Stimulated activated CD8-positive, alpha-beta memory T cell treated with anti-CD3 and anti-CD28 coated beads, Interleukin-15, amount 100 ng/mL, for 24 hours (primary cell): Measurements from ENCODE around the gene MRPL1.
"Not testable (repeated sequence)": the region's sequence is repeated elsewhere in the genome, so short reads cannot be mapped to it uniquely, and the experiment has no call there.

Experiments
- DNase-seq: peaks from one replicate; pipeline ENCODE4 v3.0.0-alpha.2; 2020; ENCODE audit warnings: low read depth

MRPL1 gene

GRCh38 chr4:77849278-77849965 is 13.2 kb upstream of the MRPL1 start:
- no peak for DNase-seq

- DNase-seq, result no peak
Measured at GRCh38 chr4:77852892-77853495, 9.6 kb upstream of the MRPL1 start.

GRCh38 chr4:77854431-77855111 is 8.1 kb upstream of the MRPL1 start:
- DNase-seq, result no peak

- DNase-seq, result no peak
Measured at GRCh38 chr4:77856152-77856551, 6.5 kb upstream of the MRPL1 start.

GRCh38 chr4:77859256-77859655 is 3.4 kb upstream of the MRPL1 start:
- no peak for DNase-seq

GRCh38 chr4:77861495-77861894 is 1.1 kb upstream of the MRPL1 start:
- DNase-seq, result no peak

GRCh38 chr4:77863341-77863740 is 711 bp downstream of the MRPL1 start:
- DNase-seq, result not testable (repeated sequence)

GRCh38 chr4:77865259-77865658 is 2.6 kb downstream of the MRPL1 start:
- no peak for DNase-seq

- no peak for DNase-seq
Measured at GRCh38 chr4:77872723-77873445, 10.3 kb downstream of the MRPL1 start.

- no peak for DNase-seq
Measured at GRCh38 chr4:77877167-77877566, 14.5 kb downstream of the MRPL1 start.

- DNase-seq, result no peak
Measured at GRCh38 chr4:77877771-77878565, 15.3 kb downstream of the MRPL1 start.

- no peak for DNase-seq
Measured at GRCh38 chr4:77880784-77881183, 18.2 kb downstream of the MRPL1 start.

- DNase-seq, result no peak
Measured at GRCh38 chr4:77881460-77882295, 19.0 kb downstream of the MRPL1 start.

GRCh38 chr4:77893451-77893850 is 30.8 kb downstream of the MRPL1 start:
- DNase-seq, result no peak

GRCh38 chr4:77899607-77900006 is 37.0 kb downstream of the MRPL1 start:
- no peak for DNase-seq

- DNase-seq, result no peak
Measured at GRCh38 chr4:77903186-77903585, 40.6 kb downstream of the MRPL1 start.

GRCh38 chr4:77905651-77906263 is 43.1 kb downstream of the MRPL1 start:
- DNase-seq, result no peak

- DNase-seq, result no peak
Measured at GRCh38 chr4:77910676-77911075, 48.0 kb downstream of the MRPL1 start.

GRCh38 chr4:77911091-77911490 is 48.5 kb downstream of the MRPL1 start:
- DNase-seq, result no peak

- no peak for DNase-seq
Measured at GRCh38 chr4:77911842-77912450, 49.3 kb downstream of the MRPL1 start.
